WTC11 (cell line): ENCODE data around the gene MAML2. TPM values are rescaled to one million over a fixed set of nuclear protein-coding genes. Genes with fewer than 3 reads are reported as not detected.

ENCODE experiments used
- ATAC-seq: fragments of 200-7000 bp; cut with Tn5 transposase; 2 replicates; pipeline ENCODE4 v1.10.0; 2021; ENCODE audit warnings: mild to moderate bottlenecking, moderate library complexity
- CTCF ChIA-PET: fragments of 300-600 bp; sonication (Branson Sonifier 250); formaldehyde crosslinking; loops from one replicate; lab custom pipeline; 2021; ENCODE audit warnings: antibody characterized with exemption; lab: Charles Lee
- POLR2A ChIA-PET: fragments of 350-600 bp; sonication (Branson Sonifier 250); formaldehyde crosslinking; loops from one replicate; lab custom pipeline; 2021; ENCODE audit warnings: antibody characterized with exemption; lab: Charles Lee
- DNase-seq: peaks from one replicate; pipeline ENCODE4 v3.0.0; 2021; ENCODE audit warnings: low spot score
- H3K27ac Mint-ChIP-seq: 2 replicates; pipeline ENCODE4 v1.8.0; 2021; ENCODE audit warnings: mixed read lengths
- H3K27me3 Mint-ChIP-seq: 2 replicates; pipeline ENCODE4 v1.8.0; 2021; ENCODE audit warnings: low read depth, mild to moderate bottlenecking, moderate library complexity, mixed read lengths
- H3K36me3 Mint-ChIP-seq: 2 replicates; pipeline ENCODE4 v1.8.0; 2021; ENCODE audit warnings: mixed read lengths
- H3K4me1 Mint-ChIP-seq: 2 replicates; pipeline ENCODE4 v1.8.0; 2022; ENCODE audit warnings: mixed read lengths
- H3K4me3 Mint-ChIP-seq: 2 replicates; pipeline ENCODE4 v1.8.0; 2021; ENCODE audit warnings: mild to moderate bottlenecking, moderate library complexity, mixed read lengths
- H3K9me3 Mint-ChIP-seq: 2 replicates; pipeline ENCODE4 v1.8.0; 2021; ENCODE audit warnings: mixed read lengths
- ARID4B ChIP-seq: sonication (generic); formaldehyde crosslinking; IDR thresholded peaks from 2 replicates; pipeline ENCODE4 v1.8.0; 2023; ENCODE audit warnings: missing genetic modification reagents, mild to moderate bottlenecking, borderline replicate concordance
- EMX1 ChIP-seq: fragments of 250-450 bp; sonication (Bioruptor Pico); IDR thresholded peaks from 2 replicates; pipeline ENCODE4 v1.8.0; 2021; ENCODE audit warnings: mild to moderate bottlenecking
- GABPB1 ChIP-seq: sonication (generic); formaldehyde crosslinking; IDR thresholded peaks from 2 replicates; pipeline ENCODE4 v1.8.1; 2023; ENCODE audit warnings: mild to moderate bottlenecking, missing genetic modification reagents
- JAZF1 ChIP-seq: fragments of 250-450 bp; sonication (Bioruptor Pico); IDR thresholded peaks from 2 replicates; pipeline ENCODE4 v1.9.0; 2021; ENCODE audit warnings: moderate library complexity, mild to moderate bottlenecking, inconsistent platforms
- MYBL2 ChIP-seq: sonication (generic); formaldehyde crosslinking; IDR thresholded peaks from 2 replicates; pipeline ENCODE4 v1.8.1; 2023; ENCODE audit warnings: mild to moderate bottlenecking, moderate library complexity, missing genetic modification reagents
- NFYB ChIP-seq: sonication (generic); formaldehyde crosslinking; conservative IDR thresholded peaks from 2 replicates; pipeline ENCODE4 v1.8.0; 2022; ENCODE audit warnings: low read depth, missing genetic modification reagents
- NR1H2 ChIP-seq: sonication (generic); formaldehyde crosslinking; IDR thresholded peaks from 2 replicates; pipeline ENCODE4 v1.9.0; 2021; ENCODE audit warnings: mild to moderate bottlenecking, moderate library complexity, missing genetic modification reagents
- NR3C1 ChIP-seq: sonication (generic); formaldehyde crosslinking; conservative IDR thresholded peaks from 2 replicates; pipeline ENCODE4 v1.8.1; 2023; ENCODE audit warnings: low read depth, mild to moderate bottlenecking, missing genetic modification reagents
- RELA ChIP-seq: sonication (generic); formaldehyde crosslinking; IDR thresholded peaks from 2 replicates; pipeline ENCODE4 v1.8.1; 2022; ENCODE audit warnings: missing genetic modification reagents, mild to moderate bottlenecking, borderline replicate concordance
- RORB ChIP-seq: fragments of 250-450 bp; sonication (Bioruptor Pico); IDR thresholded peaks from 2 replicates; pipeline ENCODE4 v1.9.0; 2021; ENCODE audit warnings: mild to moderate bottlenecking
- SOX15 ChIP-seq: fragments of 250-450 bp; sonication (Bioruptor Pico); IDR thresholded peaks from 2 replicates; pipeline ENCODE4 v1.9.0; 2021; ENCODE audit warnings: mild to moderate bottlenecking
- SP1 ChIP-seq: sonication (generic); formaldehyde crosslinking; conservative IDR thresholded peaks from 2 replicates; pipeline ENCODE4 v1.8.1; 2022; ENCODE audit warnings: missing genetic modification reagents
- ZBTB21 ChIP-seq: sonication (generic); formaldehyde crosslinking; IDR thresholded peaks from 2 replicates; pipeline ENCODE4 v1.8.1; 2023; ENCODE audit warnings: mild to moderate bottlenecking, missing genetic modification reagents, borderline replicate concordance
- ZBTB43 ChIP-seq: sonication (generic); formaldehyde crosslinking; IDR thresholded peaks from 2 replicates; pipeline ENCODE4 v1.8.1; 2023; ENCODE audit warnings: mild to moderate bottlenecking, missing genetic modification reagents
- ZNF232 ChIP-seq: sonication (generic); formaldehyde crosslinking; IDR thresholded peaks from 2 replicates; pipeline ENCODE4 v1.8.0; 2022; ENCODE audit warnings: mild to moderate bottlenecking, missing genetic modification reagents
- ZNF416 ChIP-seq: fragments of 250-450 bp; sonication (Bioruptor Pico); IDR thresholded peaks from 2 replicates; pipeline ENCODE4 v1.9.0; 2021; ENCODE audit warnings: mild to moderate bottlenecking, inconsistent platforms
- total RNA-seq: library from RNA; stranded (reverse); gene quantifications from 3 replicates; pipeline ENCODE4 v1.2.3, GENCODE V29; 2021
- TF ChIP-seq, protein P1 (sequence below): sonication (generic); formaldehyde crosslinking; IDR thresholded peaks from 2 replicates; pipeline ENCODE4 v1.8.1; 2022; ENCODE audit warnings: low read depth, missing genetic modification reagents, borderline replicate concordance
- TF ChIP-seq, protein P2 (sequence below): sonication (generic); formaldehyde crosslinking; IDR thresholded peaks from 2 replicates; pipeline ENCODE4 v1.8.1; 2022; ENCODE audit warnings: mild to moderate bottlenecking, missing genetic modification reagents, moderate library complexity, borderline replicate concordance
- TF ChIP-seq, protein P3 (sequence below): sonication (generic); formaldehyde crosslinking; IDR thresholded peaks from 2 replicates; pipeline ENCODE4 v1.8.0; 2022; ENCODE audit warnings: mild to moderate bottlenecking, missing genetic modification reagents
- TF ChIP-seq, protein P4 (sequence below): fragments of 250-450 bp; sonication (Bioruptor Pico); conservative IDR thresholded peaks from 2 replicates; pipeline ENCODE4 v1.9.0; 2021; ENCODE audit warnings: mild to moderate bottlenecking
- TF ChIP-seq, protein P5 (sequence below): sonication (generic); formaldehyde crosslinking; IDR thresholded peaks from 2 replicates; pipeline ENCODE4 v1.8.1; 2023; ENCODE audit warnings: mild to moderate bottlenecking, missing genetic modification reagents

Gene MAML2
- total RNA-seq, 1 experiment from 2014 or later, result 8.1 TPM

GRCh38 chr11:96033599-96033998, 309.4 kb downstream of the MAML2 start (continued):
- TF ChIP-seq RORB, result no peak
- no peak for TF ChIP-seq NR1H2 (CRISPR knock-in tag)
- TF ChIP-seq, protein P1, sequence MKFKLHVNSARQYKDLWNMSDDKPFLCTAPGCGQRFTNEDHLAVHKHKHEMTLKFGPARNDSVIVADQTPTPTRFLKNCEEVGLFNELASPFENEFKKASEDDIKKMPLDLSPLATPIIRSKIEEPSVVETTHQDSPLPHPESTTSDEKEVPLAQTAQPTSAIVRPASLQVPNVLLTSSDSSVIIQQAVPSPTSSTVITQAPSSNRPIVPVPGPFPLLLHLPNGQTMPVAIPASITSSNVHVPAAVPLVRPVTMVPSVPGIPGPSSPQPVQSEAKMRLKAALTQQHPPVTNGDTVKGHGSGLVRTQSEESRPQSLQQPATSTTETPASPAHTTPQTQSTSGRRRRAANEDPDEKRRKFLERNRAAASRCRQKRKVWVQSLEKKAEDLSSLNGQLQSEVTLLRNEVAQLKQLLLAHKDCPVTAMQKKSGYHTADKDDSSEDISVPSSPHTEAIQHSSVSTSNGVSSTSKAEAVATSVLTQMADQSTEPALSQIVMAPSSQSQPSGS, result no peak
- TF ChIP-seq JAZF1, result no peak
- TF ChIP-seq MYBL2 (CRISPR knock-in tag), result no peak
- no peak for TF ChIP-seq ZNF416 (CRISPR knock-in tag)

GRCh38 chr11:96033095-96033494, 309.9 kb downstream of the MAML2 start:
- no peaks in the 10 kb centered on the region for H3K9me3 Mint-ChIP-seq
- CTCF ChIA-PET, result no interaction called here
- ATAC-seq, result no peak
- peaks cover 20% of the 10 kb centered on the region for H3K4me1 Mint-ChIP-seq
- H3K36me3 Mint-ChIP-seq, result no peaks in the 10 kb centered on the region
- DNase-seq, result no peak
- H3K27me3 Mint-ChIP-seq, result no peaks in the 10 kb centered on the region
- no peak for TF ChIP-seq ZBTB43
- no peak for TF ChIP-seq ARID4B
- no peak for TF ChIP-seq SP1 (CRISPR knock-in tag)
- no peak for TF ChIP-seq ZBTB21 (CRISPR knock-in tag)
- no peak for TF ChIP-seq RELA (CRISPR knock-in tag)
- TF ChIP-seq, protein P2, sequence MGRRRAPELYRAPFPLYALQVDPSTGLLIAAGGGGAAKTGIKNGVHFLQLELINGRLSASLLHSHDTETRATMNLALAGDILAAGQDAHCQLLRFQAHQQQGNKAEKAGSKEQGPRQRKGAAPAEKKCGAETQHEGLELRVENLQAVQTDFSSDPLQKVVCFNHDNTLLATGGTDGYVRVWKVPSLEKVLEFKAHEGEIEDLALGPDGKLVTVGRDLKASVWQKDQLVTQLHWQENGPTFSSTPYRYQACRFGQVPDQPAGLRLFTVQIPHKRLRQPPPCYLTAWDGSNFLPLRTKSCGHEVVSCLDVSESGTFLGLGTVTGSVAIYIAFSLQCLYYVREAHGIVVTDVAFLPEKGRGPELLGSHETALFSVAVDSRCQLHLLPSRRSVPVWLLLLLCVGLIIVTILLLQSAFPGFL (CRISPR knock-in tag), result no peak
- TF ChIP-seq NR3C1 (CRISPR knock-in tag), result no peak
- no peak overlapping the region for H3K4me3 Mint-ChIP-seq
- POLR2A ChIA-PET, result no interaction called here
- no peak overlapping the region for H3K27ac Mint-ChIP-seq

DNA sequence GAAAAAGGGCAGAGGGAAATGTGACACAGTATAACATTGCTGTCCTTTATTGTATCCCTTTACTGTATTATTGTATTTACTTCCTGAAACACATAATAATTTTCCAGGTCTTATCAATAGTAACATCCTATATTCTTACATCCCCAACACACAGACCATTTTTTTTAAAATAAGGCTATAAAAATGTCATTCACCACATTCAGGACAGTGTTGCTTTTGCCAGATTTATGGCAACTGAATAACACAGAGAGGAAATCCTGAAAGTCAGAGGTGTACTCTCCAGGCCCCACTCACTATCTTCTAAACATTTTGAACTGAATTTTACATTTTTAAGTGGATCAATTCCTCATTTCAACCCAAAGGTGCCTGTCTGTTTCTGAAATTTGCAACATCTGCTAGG, 314.2 kb downstream of the MAML2 start:
- Mint-ChIP-seq H3K27me3 (peaks cover 2% of the 10 kb centered on the region; the same call in 1 of the 2 replicates), H3K4me1 (peaks cover 4% of the 10 kb centered on the region; the same call in 1 of the 2 replicates), H3K9me3 (no peaks in the 10 kb centered on the region), H3K4me3 (no peak overlapping the region)
- POLR2A ChIA-PET, result no interaction called here
- no peak for DNase-seq
- CTCF ChIA-PET, result no interaction called here
- TF ChIP-seq SOX15 (CRISPR knock-in tag), result no peak
- no peak for TF ChIP-seq SP1 (CRISPR knock-in tag)
- no peak for TF ChIP-seq JAZF1
- TF ChIP-seq, protein P3, sequence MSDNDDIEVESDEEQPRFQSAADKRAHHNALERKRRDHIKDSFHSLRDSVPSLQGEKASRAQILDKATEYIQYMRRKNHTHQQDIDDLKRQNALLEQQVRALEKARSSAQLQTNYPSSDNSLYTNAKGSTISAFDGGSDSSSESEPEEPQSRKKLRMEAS, result no peak
- TF ChIP-seq NFYB (CRISPR knock-in tag), result no peak
- no peak for TF ChIP-seq EMX1
- no peak for TF ChIP-seq GABPB1 (CRISPR knock-in tag)
- TF ChIP-seq, protein P4, sequence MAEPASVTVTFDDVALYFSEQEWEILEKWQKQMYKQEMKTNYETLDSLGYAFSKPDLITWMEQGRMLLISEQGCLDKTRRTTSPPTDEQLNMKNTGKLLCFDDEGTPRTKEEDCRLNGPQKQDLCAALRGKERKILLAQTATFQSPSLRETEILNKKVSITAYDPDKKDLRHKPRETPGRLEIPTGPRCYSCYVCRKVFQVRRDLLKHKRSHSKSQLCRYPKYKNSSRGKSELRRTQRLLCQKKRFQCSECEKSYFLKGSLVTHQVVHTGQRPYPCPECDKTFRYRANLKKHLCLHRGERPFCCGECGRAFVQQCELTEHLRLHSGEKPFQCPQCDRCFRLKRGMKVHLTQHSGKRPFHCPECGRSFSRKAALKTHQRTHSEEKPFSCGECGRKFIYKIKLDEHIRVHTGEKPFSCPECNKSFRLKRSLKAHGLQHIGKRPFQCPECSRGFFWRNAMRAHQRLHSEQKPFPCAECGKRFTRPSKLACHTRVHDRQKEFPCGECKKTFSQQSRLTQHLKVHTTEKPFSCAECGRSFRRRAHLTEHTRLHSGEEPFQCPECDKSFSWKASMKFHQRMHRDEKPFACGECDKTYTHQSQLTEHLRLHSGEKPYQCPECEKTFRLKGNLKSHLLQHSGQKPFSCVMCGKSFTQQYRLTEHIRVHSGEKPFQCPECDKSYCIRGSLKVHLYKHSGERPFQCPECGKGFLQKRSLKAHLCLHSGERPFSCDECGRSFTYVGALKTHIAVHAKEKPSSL (CRISPR knock-in tag), result no peak
- TF ChIP-seq ZNF232, result no peak
- TF ChIP-seq, protein P5, sequence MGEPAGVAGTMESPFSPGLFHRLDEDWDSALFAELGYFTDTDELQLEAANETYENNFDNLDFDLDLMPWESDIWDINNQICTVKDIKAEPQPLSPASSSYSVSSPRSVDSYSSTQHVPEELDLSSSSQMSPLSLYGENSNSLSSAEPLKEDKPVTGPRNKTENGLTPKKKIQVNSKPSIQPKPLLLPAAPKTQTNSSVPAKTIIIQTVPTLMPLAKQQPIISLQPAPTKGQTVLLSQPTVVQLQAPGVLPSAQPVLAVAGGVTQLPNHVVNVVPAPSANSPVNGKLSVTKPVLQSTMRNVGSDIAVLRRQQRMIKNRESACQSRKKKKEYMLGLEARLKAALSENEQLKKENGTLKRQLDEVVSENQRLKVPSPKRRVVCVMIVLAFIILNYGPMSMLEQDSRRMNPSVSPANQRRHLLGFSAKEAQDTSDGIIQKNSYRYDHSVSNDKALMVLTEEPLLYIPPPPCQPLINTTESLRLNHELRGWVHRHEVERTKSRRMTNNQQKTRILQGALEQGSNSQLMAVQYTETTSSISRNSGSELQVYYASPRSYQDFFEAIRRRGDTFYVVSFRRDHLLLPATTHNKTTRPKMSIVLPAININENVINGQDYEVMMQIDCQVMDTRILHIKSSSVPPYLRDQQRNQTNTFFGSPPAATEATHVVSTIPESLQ (CRISPR knock-in tag), result no peak
- TF ChIP-seq, all 79 proteins: peak for 0
- no peaks in the 10 kb centered on the region for H3K36me3 Mint-ChIP-seq
- no peak for ATAC-seq
- H3K27ac Mint-ChIP-seq, result no peak overlapping the region
